Mesothelial cell of epicardium (in vitro differentiated cells): ENCODE data around the gene RASL11B. TPM values are rescaled to one million over a fixed set of nuclear protein-coding genes. Genes with fewer than 3 reads are reported as not detected.

ENCODE experiments used
- DNase-seq, 2 experiments: peaks; one replicate each; pipeline ENCODE4 v3.0.0; 2021; ENCODE audit warnings: low spot score in 2 of 2; ENCODE audit not compliant: unreplicated experiment in 2 of 2
- H3K27ac Mint-ChIP-seq: 2 replicates; pipeline ENCODE4 v1.8.0; 2021; ENCODE audit warnings: mixed read lengths
- H3K27me3 Mint-ChIP-seq: 2 replicates; pipeline ENCODE4 v1.8.0; 2021; ENCODE audit warnings: low read depth, mixed read lengths
- H3K36me3 Mint-ChIP-seq: 2 replicates; pipeline ENCODE4 v1.8.0; 2021; ENCODE audit warnings: mixed read lengths
- H3K4me1 Mint-ChIP-seq: 2 replicates; pipeline ENCODE4 v1.8.0; 2021; ENCODE audit warnings: mixed read lengths
- H3K4me3 Mint-ChIP-seq: 2 replicates; pipeline ENCODE4 v1.8.0; 2021; ENCODE audit warnings: mild to moderate bottlenecking, moderate library complexity, mixed read lengths
- H3K9me3 Mint-ChIP-seq: 2 replicates; pipeline ENCODE4 v1.8.0; 2021; ENCODE audit warnings: mixed read lengths
- CTCF ChIP-seq: fragments of 200-600 bp; sonication (generic); IDR thresholded peaks from one replicate; pipeline ENCODE4 v1.5.0; 2021; ENCODE audit warnings: antibody characterized with exemption; ENCODE audit not compliant: unreplicated experiment
- total RNA-seq: library from RNA; stranded (reverse); gene quantifications from 3 replicates; pipeline ENCODE4 v1.2.1, GENCODE V29; 2021

The RASL11B gene
- total RNA-seq, 1 donor from 2014 or later: 26.1 TPM

GRCh38 chr4:52869656-52870055 lies 7.5 kb downstream of the RASL11B start:
- Mint-ChIP-seq H3K27ac (peak overlapping the region; percentile 89), H3K4me3 (no peak overlapping the region), H3K36me3 (peaks cover 21% of the 10 kb centered on the region), H3K4me1 (peaks cover 71% of the 10 kb centered on the region), H3K9me3 (no peaks in the 10 kb centered on the region), H3K27me3 (no peaks in the 10 kb centered on the region)
- TF ChIP-seq CTCF: no peak
- DNase-seq: no peak

- H3K9me3 Mint-ChIP-seq: no peaks in the 10 kb centered on the region
- no peak for TF ChIP-seq CTCF
- H3K4me3 Mint-ChIP-seq: no peak overlapping the region
- H3K27ac Mint-ChIP-seq: peak overlapping the region; percentile 89
- DNase-seq: no peak
- H3K27me3 Mint-ChIP-seq: no peaks in the 10 kb centered on the region
- H3K4me1 Mint-ChIP-seq: peaks cover 70% of the 10 kb centered on the region
- peaks cover 20% of the 10 kb centered on the region for H3K36me3 Mint-ChIP-seq
Observed at GRCh38 chr4:52870225-52870624, 8.1 kb downstream of the RASL11B start.

GRCh38 chr4:52873191-52873590 lies 11.1 kb downstream of the RASL11B start:
- no peak for DNase-seq
- H3K9me3 Mint-ChIP-seq: no peaks in the 10 kb centered on the region
- peaks cover 54% of the 10 kb centered on the region for H3K4me1 Mint-ChIP-seq
- peak overlapping the region; percentile 20 for H3K4me3 Mint-ChIP-seq
- H3K27me3 Mint-ChIP-seq: no peaks in the 10 kb centered on the region
- peaks cover 3% of the 10 kb centered on the region for H3K36me3 Mint-ChIP-seq
- no peak for TF ChIP-seq CTCF
- peak overlapping the region; percentile 79 for H3K27ac Mint-ChIP-seq

GRCh38 chr4:52873861-52874343 lies 11.8 kb downstream of the RASL11B start:
- Mint-ChIP-seq H3K27ac (peak overlapping the region; percentile 40), H3K9me3 (no peaks in the 10 kb centered on the region), H3K4me3 (no peak overlapping the region), H3K4me1 (peaks cover 48% of the 10 kb centered on the region), H3K27me3 (no peaks in the 10 kb centered on the region), H3K36me3 (peaks cover 3% of the 10 kb centered on the region)
- no peak for TF ChIP-seq CTCF
- no peak for DNase-seq

- H3K4me3 Mint-ChIP-seq: no peak overlapping the region
Observed at GRCh38 chr4:52874948-52875347, 12.8 kb downstream of the RASL11B start.

More at GRCh38 chr4:52874948-52875347, 12.8 kb downstream of the RASL11B start:
- no peak overlapping the region for H3K27ac Mint-ChIP-seq
- no peak for TF ChIP-seq CTCF
- no peak for DNase-seq
- no peaks in the 10 kb centered on the region for H3K9me3 Mint-ChIP-seq
- H3K27me3 Mint-ChIP-seq: no peaks in the 10 kb centered on the region
- H3K36me3 Mint-ChIP-seq: peaks cover 3% of the 10 kb centered on the region
- peaks cover 38% of the 10 kb centered on the region for H3K4me1 Mint-ChIP-seq
